Prostate gland (tissue), 1 donor: Measurements from ENCODE around the gene SYNGR1.

Source experiments
- POLR2A ChIP-seq: fragments of 450-650 bp; IDR thresholded peaks from one replicate; pipeline ENCODE4 v1.6.1; 2016; ENCODE audit warnings: antibody characterized with exemption, mild to moderate bottlenecking
- POLR2AphosphoS5 ChIP-seq: sonication (generic); formaldehyde crosslinking; IDR thresholded peaks from one replicate; pipeline ENCODE4 v1.6.1; 2017; ENCODE audit warnings: antibody characterized with exemption

DNA sequence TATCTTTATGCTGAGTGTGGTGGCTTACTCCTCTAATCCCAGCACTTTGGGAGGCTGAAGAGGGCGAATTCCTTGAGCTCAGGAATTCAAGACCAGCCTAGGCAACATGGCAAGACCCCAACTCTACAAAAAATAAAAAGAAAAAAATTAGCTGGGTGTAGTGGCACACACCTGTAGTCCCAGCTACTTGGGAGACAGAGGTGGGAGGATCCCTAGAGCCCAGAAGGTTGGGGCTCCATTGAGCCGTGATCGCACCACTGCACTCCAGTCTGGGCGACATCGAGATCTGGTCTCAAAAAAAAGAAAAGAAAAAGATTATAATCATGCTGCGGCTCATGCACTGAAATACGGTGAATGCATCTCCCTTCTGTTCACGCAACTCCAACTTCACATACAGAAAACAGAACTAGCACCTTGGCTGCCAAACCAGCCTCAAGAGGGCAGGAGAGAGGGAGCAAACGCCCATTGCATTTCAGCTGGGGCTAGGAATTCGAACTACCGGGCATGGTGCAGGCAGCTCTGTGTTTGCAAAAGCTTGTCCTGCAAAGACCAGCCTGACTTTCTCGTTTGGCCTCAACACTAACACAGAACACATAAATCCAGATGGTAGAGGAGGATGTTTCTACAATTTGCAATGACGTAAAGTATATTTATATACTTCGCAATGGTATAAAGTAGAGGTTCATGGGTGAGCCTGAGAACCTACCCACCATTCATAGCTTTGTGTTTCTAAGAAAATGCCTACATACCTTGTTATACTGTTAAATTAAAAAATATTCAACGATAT lies 6.3 kb upstream of the SYNGR1 start:
- peak; percentile 76 for TF ChIP-seq POLR2AphosphoS5
- no peak for TF ChIP-seq POLR2A
